ENCODE data around the gene MICALL1.

GRCh38 chr22:37862570-37863325, 43.3 kb upstream of the MICALL1 start:
- TF ChIP-seq POLR2A (IDR thresholded peaks at IDR 0.05) (no peak), CTCF (IDR thresholded peaks at IDR 0.05) (no peak)
